GM06990 (cell line): ENCODE data around the gene EIF4ENIF1.

ENCODE experiments used
- DNase-seq: peaks from one replicate; pipeline ENCODE4 v3.0.0-alpha.2; 2011; ENCODE audit not compliant: insufficient read length; ENCODE audit errors: extremely low read depth
- H3K27me3 ChIP-seq: replicated peaks from 2 replicates; pipeline ENCODE4 v1.6.0; 2011; ENCODE audit warnings: low read length; ENCODE audit not compliant: control insufficient read depth, insufficient read depth
- H3K36me3 ChIP-seq: 2 replicates; pipeline ENCODE4 v1.5.1; 2011; ENCODE audit warnings: low read length; ENCODE audit not compliant: control insufficient read depth, insufficient read depth
- H3K4me3 ChIP-seq: replicated peaks from 2 replicates; pipeline ENCODE4 v1.5.1; 2011; ENCODE audit warnings: low read depth, mild to moderate bottlenecking, control low read depth, low read length
- CTCF ChIP-seq: IDR thresholded peaks from 2 replicates; pipeline ENCODE4 v1.5.1; 2011; ENCODE audit warnings: low read length, control low read depth, mild to moderate bottlenecking, inconsistent platforms; ENCODE audit not compliant: insufficient read depth, poor library complexity, severe bottlenecking

EIF4ENIF1 gene

DNA sequence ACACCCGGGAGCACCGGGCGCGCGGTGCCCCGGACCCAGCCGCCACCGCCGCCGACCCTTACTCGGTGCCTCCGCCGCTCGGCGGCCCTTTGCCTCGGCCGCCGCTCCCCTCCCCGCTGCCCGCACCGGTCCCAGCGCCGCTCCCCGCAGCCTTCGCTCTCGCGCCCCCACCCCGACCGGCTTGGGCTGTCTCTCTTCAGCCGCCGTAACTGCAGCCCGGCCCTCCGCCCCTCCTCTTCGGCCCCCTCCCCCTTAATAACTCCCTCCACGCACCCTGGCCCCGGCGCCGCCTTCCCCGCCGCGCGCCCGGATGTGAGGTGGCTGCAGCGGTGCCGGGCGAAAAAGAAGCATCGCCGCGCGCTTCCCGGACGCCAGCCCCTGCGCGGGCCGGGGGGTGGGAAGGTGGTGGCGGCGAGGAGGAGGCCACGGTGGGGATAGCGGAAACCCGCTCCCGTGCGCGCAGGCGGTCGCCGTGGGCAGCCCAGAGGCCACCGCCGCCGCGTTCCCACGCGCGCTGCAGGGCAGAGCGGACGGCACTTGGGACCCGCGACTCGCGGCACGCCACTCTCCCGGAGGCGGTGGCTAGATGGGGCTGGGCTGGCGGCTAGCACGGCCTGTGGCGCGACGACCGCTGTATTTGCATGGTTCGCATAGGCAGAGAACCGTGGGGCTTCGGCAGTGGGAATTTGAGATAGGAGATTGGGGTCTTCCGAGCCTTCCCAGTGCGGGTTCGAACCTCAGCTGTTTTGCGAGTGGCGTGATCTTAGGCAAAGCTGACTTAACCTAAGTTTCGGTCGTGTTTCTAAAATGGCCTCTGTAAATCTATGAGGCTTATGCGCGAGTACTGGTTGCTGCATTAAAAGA, at the start of gene EIF4ENIF1:
TSS of gene EIF4ENIF1 (minus strand) at position 211 of the 864 bp plus-strand sequence. CDS start 1,124 bp downstream, outside the sequence.
- peaks cover 5% of the 10 kb centered on the region; the same call in 1 of the 2 replicates for H3K36me3 ChIP-seq
- no peak for TF ChIP-seq CTCF
- peak; percentile 89 for DNase-seq
- H3K27me3 ChIP-seq, result no peaks in the 10 kb centered on the region
- peak within 1 kb of the TSS; percentile 76 for H3K4me3 ChIP-seq

- H3K27me3 ChIP-seq, result no peaks in the 10 kb centered on the region
- no peak for TF ChIP-seq CTCF
- H3K4me3 ChIP-seq, result no peak overlapping the region
- no peak for DNase-seq
- H3K36me3 ChIP-seq, result no peaks in the 10 kb centered on the region; the same call in 1 of the 2 replicates
Observed at GRCh38 chr22:31538815-31539214, 49.2 kb upstream of the EIF4ENIF1 start.

GRCh38 chr22:31537019-31537535, 47.4 kb upstream of the EIF4ENIF1 start:
- DNase-seq, result peak; percentile 71
- H3K4me3 ChIP-seq, result no peak overlapping the region
- no peaks in the 10 kb centered on the region for H3K27me3 ChIP-seq
- no peak for TF ChIP-seq CTCF
- no peaks in the 10 kb centered on the region; the same call in none of the 2 replicates for H3K36me3 ChIP-seq

DNA sequence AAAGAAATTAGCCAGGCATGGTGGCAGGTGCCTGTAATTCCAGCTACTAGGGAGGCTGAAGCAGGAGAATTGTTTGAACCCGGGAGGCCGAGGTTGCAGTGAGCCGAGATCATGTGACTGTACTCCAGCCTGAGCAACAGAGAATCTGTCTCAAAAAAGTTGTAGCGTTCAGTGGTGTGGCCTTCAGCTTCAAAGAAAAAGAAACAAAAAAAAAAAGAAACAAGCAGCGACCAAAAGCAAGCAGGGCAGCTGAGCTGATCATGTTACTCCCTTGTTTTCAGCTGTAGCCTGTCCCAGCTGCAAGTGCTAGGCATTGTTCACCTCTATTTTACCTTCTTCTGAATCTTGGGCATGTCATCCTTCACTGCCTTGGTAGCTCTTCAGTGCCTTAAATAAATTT, 43.7 kb upstream of the EIF4ENIF1 start:
- DNase-seq, result no peak
- no peak for TF ChIP-seq CTCF
- H3K27me3 ChIP-seq, result no peaks in the 10 kb centered on the region
- no peak overlapping the region for H3K4me3 ChIP-seq
- H3K36me3 ChIP-seq, result no peaks in the 10 kb centered on the region; the same call in none of the 2 replicates

- Histone ChIP-seq H3K36me3 (no peaks in the 10 kb centered on the region; the same call in 1 of the 2 replicates), H3K27me3 (no peaks in the 10 kb centered on the region), H3K4me3 (no peak overlapping the region)
- TF ChIP-seq CTCF, result no peak
- no peak for DNase-seq
Observed at GRCh38 chr22:31532060-31532459, 42.4 kb upstream of the EIF4ENIF1 start.
